K562 (cell line): ENCODE results near the gene ZNF516. TPM values are rescaled to one million over a fixed set of nuclear protein-coding genes. Genes with fewer than 3 reads are reported as not detected.

ENCODE experiments used
- ATAC-seq: fragments of 200-7000 bp; cut with Tn5 transposase; 3 replicates; pipeline ENCODE4 v1.9.1; 2020; ENCODE audit warnings: moderate library complexity
- BruUV-seq: library from RNA; stranded (reverse); fragments of 400-500 nt; replicated peaks from 2 replicates; lab custom pipeline; 2021; lab: Mats Ljungman, UMichigan
- CTCF ChIA-PET: fragments of 300-600 bp; formaldehyde crosslinking; extraction: SDS; loops from one replicate; lab custom pipeline; 2021; ENCODE audit warnings: low intra/inter-chr PET ratio; lab: Yijun Ruan, JAX
- POLR2A ChIA-PET: fragments of 300-600, 350-650 bp; sonication (Branson Sonifier 250); formaldehyde crosslinking; extraction: SDS; loops from one replicate; lab custom pipeline; 2021; ENCODE audit warnings: antibody characterized with exemption, inconsistent platforms; lab: Yijun Ruan, JAX
- DNase-seq, 4 experiments: peaks; one replicate each; pipeline versions ENCODE4 v3.0.0 to v3.0.0-alpha.2; 2011 to 2018; ENCODE audit warnings: low spot score in 3 of 4, mixed read lengths in 3 of 4; ENCODE audit errors: extremely low read depth in 1 of 4
- FAIRE-seq: peaks from 2 replicates; lab custom pipeline; 2011; peaks lifted over from hg19 to GRCh38; lab: Jason Lieb, UNC
- H2AFZ ChIP-seq: 2 replicates; pipeline ENCODE4 v1.6.0; 2011; ENCODE audit warnings: low read depth, low read length, control low read depth, inconsistent platforms
- H3K27ac ChIP-seq: fragments of 200-600 bp; 3 replicates; pipeline ENCODE4 v1.8.0; 2011; ENCODE audit warnings: low read depth, mild to moderate bottlenecking, control low read depth, inconsistent platforms, low read length, moderate library complexity, mixed read lengths; ENCODE audit errors: extremely low read depth
- H3K27me3 ChIP-seq, 2 experiments: fragments of 300-600 bp in 1 of 2; 2 replicates in 1 of 2; 3 replicates in 1 of 2; pipeline versions ENCODE4 v1.6.0 to v1.8.0; 2011; ENCODE audit warnings: inconsistent platforms in 2 of 2, low read length in 2 of 2, mild to moderate bottlenecking in 1 of 2, mixed read lengths in 1 of 2, moderate library complexity in 1 of 2; ENCODE audit not compliant: control insufficient read depth in 2 of 2, insufficient read depth in 2 of 2
- H3K36me3 ChIP-seq: fragments of 300-600 bp; 3 replicates; pipeline ENCODE4 v1.8.0; 2011; ENCODE audit warnings: mild to moderate bottlenecking, low read length, inconsistent platforms; ENCODE audit not compliant: control insufficient read depth, insufficient read depth
- H3K4me1 ChIP-seq, 2 experiments: fragments of 200-600 bp in 1 of 2; replicated peaks in 1 of 2; 2 replicates in 1 of 2; 3 replicates in 1 of 2; pipeline versions ENCODE4 v1.5.1 to v1.8.0; 2011; ENCODE audit warnings: inconsistent platforms in 2 of 2, low read length in 2 of 2, mild to moderate bottlenecking in 1 of 2, mixed read lengths in 1 of 2, moderate library complexity in 1 of 2; ENCODE audit not compliant: control insufficient read depth in 2 of 2, insufficient read depth in 2 of 2
- H3K4me2 ChIP-seq: 2 replicates; pipeline ENCODE4 v1.6.1; 2011; ENCODE audit warnings: low read length, control low read depth, inconsistent platforms, mixed read lengths; ENCODE audit not compliant: insufficient read depth
- H3K4me3 ChIP-seq: fragments of 200-600 bp; sonication (generic), shearing (Covaris generic); 2 replicates; pipeline ENCODE4 v1.5.1; 2016; ENCODE audit warnings: control low read depth, inconsistent platforms
- H3K79me2 ChIP-seq: fragments of 200-600 bp; 3 replicates; pipeline ENCODE4 v1.8.0; 2011; ENCODE audit warnings: low read length, inconsistent platforms; ENCODE audit not compliant: control insufficient read depth, insufficient read depth
- H3K9ac ChIP-seq, 2 experiments: 2 replicates each; pipeline versions ENCODE4 v1.6.0 to v1.6.1; 2011; ENCODE audit warnings: low read depth in 2 of 2, low read length in 2 of 2, control low read depth in 1 of 2, inconsistent platforms in 1 of 2, mild to moderate bottlenecking in 1 of 2, mixed read lengths in 1 of 2; ENCODE audit not compliant: insufficient read depth in 1 of 2
- H3K9me1 ChIP-seq: one replicate; pipeline ENCODE4 v1.6.0; 2011; ENCODE audit warnings: inconsistent platforms, mild to moderate bottlenecking, low read length, moderate library complexity; ENCODE audit not compliant: control insufficient read depth, insufficient read depth
- H3K9me3 ChIP-seq: replicated peaks from 2 replicates; pipeline ENCODE4 v1.5.1; 2011; ENCODE audit warnings: low read depth, low read length, inconsistent platforms; ENCODE audit not compliant: control insufficient read depth, insufficient read depth
- H4K20me1 ChIP-seq: replicated peaks from 2 replicates; pipeline ENCODE4 v1.6.1; 2011; ENCODE audit warnings: low read length, inconsistent platforms, mixed read lengths; ENCODE audit not compliant: control insufficient read depth, insufficient read depth
- BCOR ChIP-seq: fragments of 450-650 bp; IDR thresholded peaks from 2 replicates; pipeline ENCODE4 v1.6.1; 2016
- NCOA2 ChIP-seq, 2 experiments: fragments of 450-650 bp; IDR thresholded peaks; 2 replicates each; pipeline ENCODE4 v1.6.1; 2018; ENCODE audit warnings: mild to moderate bottlenecking in 2 of 2, moderate library complexity in 1 of 2; ENCODE audit not compliant: partially characterized antibody in 2 of 2
- NONO ChIP-seq, 2 experiments: fragments of 200-400 bp in 1 of 2; fragments of 450-650 bp in 1 of 2; formaldehyde crosslinking in 1 of 2; IDR thresholded peaks; 2 replicates each; pipeline ENCODE4 v1.6.1; 2017; ENCODE audit warnings: low read depth in 2 of 2, mild to moderate bottlenecking in 2 of 2, moderate library complexity in 2 of 2, low read length in 1 of 2
- YY1 ChIP-seq, 3 experiments: IDR thresholded peaks; 2 replicates each; pipeline ENCODE4 v1.6.1; 2011; ENCODE audit warnings: low read length in 2 of 3, mild to moderate bottlenecking in 2 of 3, moderate library complexity in 2 of 3, borderline replicate concordance in 1 of 3, control low read depth in 1 of 3, low read depth in 1 of 3; ENCODE audit not compliant: insufficient read depth in 3 of 3, insufficient replicate concordance in 2 of 3, control insufficient read depth in 1 of 3, insufficient read length in 1 of 3; ENCODE audit errors: extremely low read depth in 1 of 3
- ZC3H8 ChIP-seq: fragments of 450-650 bp; IDR thresholded peaks from 2 replicates; pipeline ENCODE4 v1.6.1; 2017
- WGBS: fragments of 100-300 bp; shearing (Covaris generic); methylation state at CpG from one replicate; pipeline ENCODE4 v1.1.6; 2016; ENCODE audit warnings: low coverage, mixed read lengths; ENCODE audit not compliant: insufficient coverage; ENCODE audit errors: missing lambda C conversion rate; 5-methylcytosine and 5-hydroxymethylcytosine counted together
- in situ Hi-C: fragments of 300-500 bp; cut with MboI; formaldehyde crosslinking; loops from 4 replicates; pipeline ENCODE4 v1.15.0; 2018; ENCODE audit warnings: inconsistent platforms, mixed read lengths
- intact Hi-C: fragments of 100-400 bp; cut with micrococcal nuclease; formaldehyde crosslinking; loops from 2 replicates; pipeline ENCODE4 v1.14.2; 2022
- polyA plus RNA-seq, 8 experiments: library from polyadenylated mRNA; depleted of rRNA in 4 of 8; stranded (reverse) in 5 of 8; unstranded in 3 of 8; fragments of >200 nt; fragmentation: Nextera tagmentation in 2 of 8; fragmentation: Illumina TruSeq in 1 of 8; extraction: Ambion mirVana in 2 of 8; extraction: Trizol in 1 of 8; gene quantifications; 2 replicates each; pipeline versions ENCODE4 v1.2.1 to v1.2.3, GENCODE V29; 2011 to 2014; ENCODE audit warnings: inconsistent platforms in 1 of 8, missing spikeins in 1 of 8
- total RNA-seq, 7 experiments: library from RNA; depleted of rRNA in 6 of 7; stranded (reverse); fragments of >200 nt in 6 of 7; fragmentation: Illumina TruSeq in 2 of 7; extraction: Trizol in 2 of 7; gene quantifications; 2 replicates each; pipeline versions ENCODE4 v1.2.1 to v1.2.3, GENCODE V29; 2011 to 2021; ENCODE audit warnings: low replicate concordance in 1 of 7
- TF ChIP-seq, protein P1 (sequence below): fragments of 250-450 bp; sonication (Bioruptor Pico); IDR thresholded peaks from 2 replicates; pipeline ENCODE4 v1.6.1; 2021; ENCODE audit warnings: mild to moderate bottlenecking

Gene ZNF516
- total and polyA plus RNA-seq, 9 of the 15 experiments (the other 6 are each of a cell fraction or from before 2014, with no cell fraction given): 0.04 to 0.20 (median 0.08) TPM; not detected in 3

GRCh38 chr18:76448256-76449110 is 46.6 kb downstream of the ZNF516 start (continued):
- no peak for TF ChIP-seq BCOR
- TF ChIP-seq, protein P1, sequence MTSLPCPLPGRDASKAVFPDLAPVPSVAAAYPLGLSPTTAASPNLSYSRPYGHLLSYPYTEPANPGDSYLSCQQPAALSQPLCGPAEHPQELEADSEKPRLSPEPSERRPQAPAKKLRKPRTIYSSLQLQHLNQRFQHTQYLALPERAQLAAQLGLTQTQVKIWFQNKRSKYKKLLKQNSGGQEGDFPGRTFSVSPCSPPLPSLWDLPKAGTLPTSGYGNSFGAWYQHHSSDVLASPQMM: no peak
- no peak for TF ChIP-seq NONO (IDR thresholded peaks at IDR 0.05; ENCODE audit: low read depth in 2 of 2, low read length in 1 of 2)

DNA sequence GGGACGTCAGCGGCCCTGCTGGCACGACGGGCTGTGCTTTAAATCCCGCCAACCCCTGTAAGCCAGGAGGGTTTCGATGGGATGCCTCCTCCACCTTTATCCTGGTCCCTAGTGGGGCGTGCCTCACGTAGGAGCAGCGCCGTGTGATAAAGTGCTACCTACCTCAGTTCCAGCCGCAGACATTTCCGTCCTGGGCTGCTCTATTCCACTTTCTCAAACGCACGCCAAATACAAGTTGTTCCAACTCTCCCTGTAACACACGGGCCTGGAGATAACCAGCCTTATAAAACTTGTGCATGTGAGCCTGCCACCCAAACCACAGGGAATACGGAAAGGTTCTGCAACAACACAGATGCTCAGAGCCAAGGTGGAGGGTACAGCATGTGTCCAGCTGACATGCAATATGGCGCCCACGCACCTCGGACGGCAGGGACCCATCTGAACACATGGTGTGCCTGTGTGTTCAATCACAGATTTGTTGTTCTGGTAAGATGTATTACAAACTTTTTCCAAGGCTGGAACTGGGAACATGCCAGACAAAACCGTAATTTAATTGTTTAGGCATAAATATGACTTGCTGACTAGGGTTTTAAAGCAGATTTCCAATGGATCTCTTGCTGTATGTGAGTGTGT is 47.7 kb downstream of the ZNF516 start:
- no peak overlapping the region for H3K9ac ChIP-seq
- no peak for DNase-seq
- no peaks in the 10 kb centered on the region; a peak in 1 of 5 replicates for H3K4me1 ChIP-seq
- no peak overlapping the region for H3K4me3 ChIP-seq
- ChIA-PET CTCF (no interaction called here), POLR2A (no interaction called here)
- WGBS: 5% methylated on average over 20 of the region's 21 CpGs
- no peaks in the 10 kb centered on the region for H3K9me3 ChIP-seq
- H3K79me2 ChIP-seq: no peaks in the 10 kb centered on the region
- in situ Hi-C loops (no loop called here), intact Hi-C loops (no loop called here)
- no peak overlapping the region for H2AFZ ChIP-seq
- H3K9me1 ChIP-seq: no peaks in the 10 kb centered on the region
- TF ChIP-seq YY1 (IDR thresholded peaks at IDR 0.05; ENCODE audit: borderline replicate concordance in 1 of 3, control insufficient read depth in 1 of 3, extremely low read depth in 1 of 3, insufficient read depth in 3 of 3, insufficient read length in 1 of 3, insufficient replicate concordance in 2 of 3, low read depth in 1 of 3, low read length in 2 of 3) (peak in 1 of 3 experiments; percentile 28), ZC3H8 (no peak), NCOA2 (IDR thresholded peaks at IDR 0.05; ENCODE audit: partially characterized antibody in 2 of 2) (no peak)
- FAIRE-seq: no peak
- H4K20me1 ChIP-seq: no peaks in the 10 kb centered on the region
- no peak for ATAC-seq
- H3K4me2 ChIP-seq: no peak overlapping the region
- H3K36me3 ChIP-seq: no peaks in the 10 kb centered on the region
- peaks cover 8 to 60% of the 10 kb centered on the region in 2 experiments; a peak in 3 of 5 replicates for H3K27me3 ChIP-seq
- no peak overlapping the region for H3K27ac ChIP-seq
- no TSS peak for BruUV-seq
